Neural progenitor cell (in vitro differentiated cells): ENCODE measurements around the gene ZNF423.

Source experiments
- EZH2 ChIP-seq: fragments of 200-600 bp; sonication (generic); IDR thresholded peaks from 2 replicates; pipeline ENCODE4 v1.6.1; 2017; ENCODE audit warnings: antibody characterized with exemption, mild to moderate bottlenecking, moderate library complexity
- EZH2phosphoT487 ChIP-seq: fragments of 200-600 bp; sonication (generic); IDR thresholded peaks from 2 replicates; pipeline ENCODE4 v1.6.1; 2017; ENCODE audit warnings: antibody characterized with exemption
- TF ChIP-seq, protein P1 (sequence below): fragments of 200-600 bp; sonication (generic); IDR thresholded peaks from 2 replicates; pipeline ENCODE4 v1.5.1; 2017; ENCODE audit warnings: antibody characterized with exemption, mild to moderate bottlenecking

GRCh38 chr16:49564496-49565229 lies 291.2 kb downstream of the ZNF423 start:
- TF ChIP-seq, protein P1, sequence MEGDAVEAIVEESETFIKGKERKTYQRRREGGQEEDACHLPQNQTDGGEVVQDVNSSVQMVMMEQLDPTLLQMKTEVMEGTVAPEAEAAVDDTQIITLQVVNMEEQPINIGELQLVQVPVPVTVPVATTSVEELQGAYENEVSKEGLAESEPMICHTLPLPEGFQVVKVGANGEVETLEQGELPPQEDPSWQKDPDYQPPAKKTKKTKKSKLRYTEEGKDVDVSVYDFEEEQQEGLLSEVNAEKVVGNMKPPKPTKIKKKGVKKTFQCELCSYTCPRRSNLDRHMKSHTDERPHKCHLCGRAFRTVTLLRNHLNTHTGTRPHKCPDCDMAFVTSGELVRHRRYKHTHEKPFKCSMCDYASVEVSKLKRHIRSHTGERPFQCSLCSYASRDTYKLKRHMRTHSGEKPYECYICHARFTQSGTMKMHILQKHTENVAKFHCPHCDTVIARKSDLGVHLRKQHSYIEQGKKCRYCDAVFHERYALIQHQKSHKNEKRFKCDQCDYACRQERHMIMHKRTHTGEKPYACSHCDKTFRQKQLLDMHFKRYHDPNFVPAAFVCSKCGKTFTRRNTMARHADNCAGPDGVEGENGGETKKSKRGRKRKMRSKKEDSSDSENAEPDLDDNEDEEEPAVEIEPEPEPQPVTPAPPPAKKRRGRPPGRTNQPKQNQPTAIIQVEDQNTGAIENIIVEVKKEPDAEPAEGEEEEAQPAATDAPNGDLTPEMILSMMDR: no peak
- TF ChIP-seq EZH2 (no peak), EZH2phosphoT487 (no peak)
